Measurements from ENCODE around the gene OR2H1.

The OR2H1 gene

DNA sequence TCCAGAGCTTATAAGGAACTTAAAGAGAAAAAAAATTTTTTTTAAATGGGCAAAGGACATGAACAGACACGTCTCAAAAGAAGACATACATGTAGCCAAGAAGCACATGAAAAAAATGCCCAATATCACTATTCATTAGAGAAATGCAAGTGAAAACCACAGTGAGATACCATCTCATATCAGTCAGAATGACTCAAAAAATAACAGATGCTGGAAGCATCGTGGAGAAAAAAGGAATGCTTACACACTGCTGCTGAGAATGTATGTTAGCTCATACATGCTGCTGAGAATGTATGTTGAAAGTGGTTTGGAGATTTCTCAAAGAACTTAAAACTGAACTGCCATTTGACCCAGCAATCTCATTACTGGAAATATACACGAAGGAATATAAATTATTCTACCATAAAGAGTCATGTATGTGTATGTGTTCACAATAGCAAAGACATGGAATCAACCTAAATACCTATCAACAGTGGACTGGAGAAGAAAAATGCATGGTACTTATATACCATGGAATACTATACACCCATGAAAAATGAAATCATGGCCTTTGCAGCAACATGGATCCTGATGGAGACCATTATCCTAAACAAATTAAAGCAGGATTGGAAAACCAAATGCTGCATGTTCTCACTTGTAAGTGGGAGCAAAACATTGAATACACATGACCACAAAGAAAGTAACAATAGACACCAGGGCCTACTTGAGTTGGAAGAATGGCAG is 5.3 kb upstream of the OR2H1 start:
- TF ChIP-seq, protein P1, sequence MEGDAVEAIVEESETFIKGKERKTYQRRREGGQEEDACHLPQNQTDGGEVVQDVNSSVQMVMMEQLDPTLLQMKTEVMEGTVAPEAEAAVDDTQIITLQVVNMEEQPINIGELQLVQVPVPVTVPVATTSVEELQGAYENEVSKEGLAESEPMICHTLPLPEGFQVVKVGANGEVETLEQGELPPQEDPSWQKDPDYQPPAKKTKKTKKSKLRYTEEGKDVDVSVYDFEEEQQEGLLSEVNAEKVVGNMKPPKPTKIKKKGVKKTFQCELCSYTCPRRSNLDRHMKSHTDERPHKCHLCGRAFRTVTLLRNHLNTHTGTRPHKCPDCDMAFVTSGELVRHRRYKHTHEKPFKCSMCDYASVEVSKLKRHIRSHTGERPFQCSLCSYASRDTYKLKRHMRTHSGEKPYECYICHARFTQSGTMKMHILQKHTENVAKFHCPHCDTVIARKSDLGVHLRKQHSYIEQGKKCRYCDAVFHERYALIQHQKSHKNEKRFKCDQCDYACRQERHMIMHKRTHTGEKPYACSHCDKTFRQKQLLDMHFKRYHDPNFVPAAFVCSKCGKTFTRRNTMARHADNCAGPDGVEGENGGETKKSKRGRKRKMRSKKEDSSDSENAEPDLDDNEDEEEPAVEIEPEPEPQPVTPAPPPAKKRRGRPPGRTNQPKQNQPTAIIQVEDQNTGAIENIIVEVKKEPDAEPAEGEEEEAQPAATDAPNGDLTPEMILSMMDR (IDR thresholded peaks at IDR 0.05), result no peak
- H3K27me3 ChIP-seq, result no peaks in the 10 kb centered on the region
- no peak overlapping the region for H3K4me3 ChIP-seq (ENCODE audit: low read depth in 1 of 2, low read length in 1 of 2)
- H3K9me3 ChIP-seq, result no peaks in the 10 kb centered on the region
- H3K36me3 ChIP-seq, result no peaks in the 10 kb centered on the region
- H3K27ac ChIP-seq, result no peak overlapping the region
- H3K4me1 ChIP-seq (ENCODE audit: control insufficient read depth in 1 of 2, insufficient read depth in 1 of 2, low read depth in 1 of 2, low read length in 1 of 2), result no peaks in the 10 kb centered on the region

DNA sequence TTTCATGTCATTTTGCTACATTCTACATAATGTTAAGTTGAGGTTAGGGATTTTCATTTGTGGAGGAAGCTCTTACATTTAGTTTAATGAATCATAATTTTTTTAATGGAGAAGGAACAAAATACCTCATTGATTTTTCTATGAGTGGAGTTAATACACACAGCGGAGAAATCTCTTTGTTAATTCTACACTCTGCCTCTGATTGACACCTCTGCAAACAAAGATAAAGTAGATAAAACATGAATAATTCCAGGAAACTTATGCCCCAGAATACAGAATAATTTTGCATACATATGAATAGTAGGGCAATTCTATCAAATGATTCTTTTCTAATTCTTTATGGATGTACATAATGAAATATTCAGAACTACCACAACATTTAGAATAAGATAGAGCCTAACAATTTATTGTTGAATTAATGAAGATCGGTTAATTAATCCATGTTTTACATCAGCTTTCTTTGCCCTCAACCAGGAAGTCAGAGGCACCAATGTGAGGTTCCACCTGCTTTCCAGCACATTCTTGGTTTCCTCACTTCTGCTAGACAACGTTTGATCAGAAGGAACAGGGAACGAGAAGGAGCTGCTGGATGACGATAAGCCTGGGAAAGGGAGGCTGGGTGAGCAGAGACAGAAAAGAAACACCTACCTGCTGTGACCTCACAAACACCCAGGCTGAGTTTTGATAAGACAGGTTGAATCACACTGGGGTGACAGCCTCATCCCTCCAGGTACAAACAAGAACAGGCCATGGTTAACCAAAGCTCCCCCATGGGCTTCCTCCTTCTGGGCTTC is 4.3 kb downstream of the OR2H1 start:
- Histone ChIP-seq H3K4me3 (ENCODE audit: low read depth in 1 of 2, low read length in 1 of 2) (no peak overlapping the region), H3K4me1 (ENCODE audit: control insufficient read depth in 1 of 2, insufficient read depth in 1 of 2, low read depth in 1 of 2, low read length in 1 of 2) (no peaks in the 10 kb centered on the region), H3K36me3 (no peaks in the 10 kb centered on the region), H3K27me3 (peaks cover 4% of the 10 kb centered on the region), H3K27ac (no peak overlapping the region), H3K9me3 (no peaks in the 10 kb centered on the region)
- TF ChIP-seq, protein P1 (IDR thresholded peaks at IDR 0.05), result no peak

DNA sequence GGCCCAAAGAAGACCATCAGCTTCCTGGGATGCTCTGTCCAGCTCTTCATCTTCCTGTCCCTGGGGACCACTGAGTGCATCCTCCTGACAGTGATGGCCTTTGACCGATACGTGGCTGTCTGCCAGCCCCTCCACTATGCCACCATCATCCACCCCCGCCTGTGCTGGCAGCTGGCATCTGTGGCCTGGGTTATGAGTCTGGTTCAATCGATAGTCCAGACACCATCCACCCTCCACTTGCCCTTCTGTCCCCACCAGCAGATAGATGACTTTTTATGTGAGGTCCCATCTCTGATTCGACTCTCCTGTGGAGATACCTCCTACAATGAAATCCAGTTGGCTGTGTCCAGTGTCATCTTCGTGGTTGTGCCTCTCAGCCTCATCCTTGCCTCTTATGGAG is 5.1 kb downstream of the OR2H1 start:
- Histone ChIP-seq H3K4me1 (ENCODE audit: control insufficient read depth in 1 of 2, insufficient read depth in 1 of 2, low read depth in 1 of 2, low read length in 1 of 2) (no peaks in the 10 kb centered on the region), H3K36me3 (no peaks in the 10 kb centered on the region), H3K9me3 (no peaks in the 10 kb centered on the region), H3K27ac (no peak overlapping the region), H3K27me3 (peaks cover 4% of the 10 kb centered on the region), H3K4me3 (ENCODE audit: low read depth in 1 of 2, low read length in 1 of 2) (no peak overlapping the region)
- TF ChIP-seq, protein P1 (IDR thresholded peaks at IDR 0.05), result no peak

DNA sequence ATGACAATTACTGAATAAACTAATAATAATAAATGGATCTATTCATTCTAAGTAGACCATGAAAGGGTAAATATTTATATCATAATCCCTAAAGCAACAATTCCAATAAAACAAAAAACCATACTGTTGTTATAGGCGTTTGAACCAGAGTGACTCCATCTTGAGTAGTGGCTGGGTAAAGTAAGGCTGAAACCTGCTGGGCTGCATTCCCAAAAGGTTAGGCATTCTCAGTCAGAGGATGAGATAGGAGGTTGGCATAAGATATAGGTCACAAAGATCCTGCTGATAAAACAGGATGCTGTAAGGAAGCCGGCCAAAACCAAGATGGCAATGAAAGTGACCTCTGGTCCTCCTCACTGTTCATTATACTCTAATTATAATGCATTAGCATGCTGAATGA is 8.3 kb downstream of the OR2H1 start:
- Histone ChIP-seq H3K9me3 (no peaks in the 10 kb centered on the region), H3K27me3 (no peaks in the 10 kb centered on the region), H3K4me1 (ENCODE audit: control insufficient read depth in 1 of 2, insufficient read depth in 1 of 2, low read depth in 1 of 2, low read length in 1 of 2) (no peaks in the 10 kb centered on the region), H3K27ac (no peak overlapping the region), H3K36me3 (no peaks in the 10 kb centered on the region), H3K4me3 (ENCODE audit: low read depth in 1 of 2, low read length in 1 of 2) (no peak overlapping the region)
- TF ChIP-seq, protein P1 (IDR thresholded peaks at IDR 0.05), result no peak

GRCh38 chr6:29465801-29466200 is 8.8 kb downstream of the OR2H1 start:
- H3K4me1 ChIP-seq (ENCODE audit: control insufficient read depth in 1 of 2, insufficient read depth in 1 of 2, low read depth in 1 of 2, low read length in 1 of 2), result no peaks in the 10 kb centered on the region
- no peaks in the 10 kb centered on the region for H3K9me3 ChIP-seq
- no peak overlapping the region for H3K4me3 ChIP-seq (ENCODE audit: low read depth in 1 of 2, low read length in 1 of 2)
- TF ChIP-seq, protein P1 (IDR thresholded peaks at IDR 0.05), result no peak
- H3K27ac ChIP-seq, result no peak overlapping the region
- H3K27me3 ChIP-seq, result no peaks in the 10 kb centered on the region
- no peaks in the 10 kb centered on the region for H3K36me3 ChIP-seq

Measured in neutrophil (primary cell).